PC-3 (cell line): Measurements from ENCODE around the gene OPHN1. TPM values are rescaled to one million over a fixed set of nuclear protein-coding genes. Genes with fewer than 3 reads are reported as not detected.

Source experiments
- ATAC-seq: fragments of 200-7000 bp; cut with Tn5 transposase; 2 replicates; pipeline ENCODE4 v1.9.1; 2020; ENCODE audit warnings: mild to moderate bottlenecking, moderate library complexity
- BruUV-seq: library from RNA; stranded (reverse); fragments of 400-500 nt; replicated peaks from 2 replicates; lab custom pipeline; 2021; lab: Mats Ljungman, UMichigan
- CTCF ChIA-PET: fragments of 300-600 bp; sonication (Branson Sonifier 250); formaldehyde crosslinking; loops from one replicate; lab custom pipeline; 2022; ENCODE audit warnings: antibody characterized with exemption; lab: Charles Lee
- POLR2A ChIA-PET: fragments of 300-600 bp; sonication (Branson Sonifier 250); formaldehyde crosslinking; loops from one replicate; lab custom pipeline; 2022; ENCODE audit warnings: antibody characterized with exemption; ENCODE audit not compliant: unreplicated experiment; lab: Charles Lee
- DNase-seq: peaks from one replicate; pipeline ENCODE4 v3.0.0-alpha.2; 2015
- H2AFZ ChIP-seq: fragments of 300-600 bp; sonication (generic); 2 replicates; pipeline ENCODE4 v1.6.0; 2016; ENCODE audit warnings: antibody characterized with exemption, low read length
- H3F3A ChIP-seq: fragments of 300-600 bp; sonication (generic); one replicate; pipeline ENCODE4 v1.6.0; 2017; ENCODE audit warnings: antibody characterized with exemption, low read length, control low read depth, mild to moderate bottlenecking; ENCODE audit not compliant: unreplicated experiment
- H3K27ac ChIP-seq: fragments of 300-600 bp; sonication (generic); 2 replicates; pipeline ENCODE4 v1.5.1; 2016; ENCODE audit warnings: mild to moderate bottlenecking, low read length
- H3K27me3 ChIP-seq: fragments of 300-600 bp; sonication (generic); 2 replicates; pipeline ENCODE4 v1.6.1; 2016; ENCODE audit warnings: low read length, mixed read lengths
- H3K36me3 ChIP-seq: fragments of 300-600 bp; sonication (generic); 2 replicates; pipeline ENCODE4 v1.6.1; 2016; ENCODE audit warnings: low read depth, mixed run types, low read length, mixed read lengths
- H3K4me1 ChIP-seq: fragments of 300-600 bp; sonication (generic); 2 replicates; pipeline ENCODE4 v1.5.1; 2016; ENCODE audit warnings: low read length; ENCODE audit not compliant: insufficient read depth
- H3K4me2 ChIP-seq: fragments of 300-600 bp; sonication (generic); 2 replicates; pipeline ENCODE4 v1.6.0; 2016; ENCODE audit warnings: low read length
- H3K4me3 ChIP-seq: fragments of 300-600 bp; sonication (generic); 2 replicates; pipeline ENCODE4 v1.5.1; 2016; ENCODE audit warnings: mild to moderate bottlenecking, low read length, mixed read lengths
- H3K79me2 ChIP-seq: fragments of 300-600 bp; sonication (generic); 2 replicates; pipeline ENCODE4 v1.6.1; 2017; ENCODE audit warnings: low read length, mixed read lengths
- H3K9ac ChIP-seq: fragments of 300-600 bp; sonication (generic); 2 replicates; pipeline ENCODE4 v1.6.0; 2016; ENCODE audit warnings: mild to moderate bottlenecking, low read length
- H3K9me2 ChIP-seq: fragments of 300-600 bp; sonication (generic); replicated peaks from 2 replicates; pipeline ENCODE4 v1.6.1; 2016; ENCODE audit warnings: mixed run types, low read length, mixed read lengths
- H3K9me3 ChIP-seq: fragments of 300-600 bp; sonication (generic); 2 replicates; pipeline ENCODE4 v1.6.1; 2016; ENCODE audit warnings: low read length, mixed read lengths
- H4K20me1 ChIP-seq: fragments of 300-600 bp; sonication (generic); 2 replicates; pipeline ENCODE4 v1.6.1; 2016; ENCODE audit warnings: low read length, mixed read lengths
- CTCF ChIP-seq: fragments of 300-600 bp; sonication (generic); conservative IDR thresholded peaks from 2 replicates; pipeline ENCODE4 v1.5.1; 2017; ENCODE audit warnings: antibody characterized with exemption, low read depth, mild to moderate bottlenecking, low read length
- EZH2 ChIP-seq: fragments of 300-600 bp; sonication (generic); IDR thresholded peaks from one replicate; pipeline ENCODE4 v1.6.1; 2017; ENCODE audit warnings: antibody characterized with exemption, mild to moderate bottlenecking, low read length; ENCODE audit not compliant: unreplicated experiment
- EZH2phosphoT487 ChIP-seq: fragments of 300-600 bp; sonication (generic); IDR thresholded peaks from 2 replicates; pipeline ENCODE4 v1.6.1; 2018; ENCODE audit warnings: mild to moderate bottlenecking, antibody characterized with exemption, low read length, borderline replicate concordance
- intact Hi-C: fragments of 100-400 bp; cut with micrococcal nuclease; formaldehyde crosslinking; loops from 2 replicates; pipeline ENCODE4 v1.9.0; 2023
- total RNA-seq: library from RNA; depleted of rRNA; stranded (reverse); fragments of >200 nt; gene quantifications from 2 replicates; pipeline ENCODE4 v1.2.3, GENCODE V29; 2014

OPHN1 gene
- total RNA-seq, 1 experiment from 2014 or later = 6.0 TPM

GRCh38 chrX:68439341-68439740 is 6.0 kb upstream of the OPHN1 start:
- no peak for TF ChIP-seq CTCF
- TF ChIP-seq EZH2 = no peak
- TF ChIP-seq EZH2phosphoT487 = no peak
- no peak overlapping the region for H3K4me2 ChIP-seq
- DNase-seq (no peak), ATAC-seq (no peak)
- no peak overlapping the region for H3K4me3 ChIP-seq
- no peaks in the 10 kb centered on the region for H4K20me1 ChIP-seq
- H3K9me3 ChIP-seq = no peaks in the 10 kb centered on the region
- H2AFZ ChIP-seq = no peak overlapping the region
- H3K9ac ChIP-seq = no peak overlapping the region
- ChIA-PET CTCF (no interaction called here), POLR2A (no interaction called here)
- peaks cover 21% of the 10 kb centered on the region for H3K4me1 ChIP-seq
- no peaks in the 10 kb centered on the region for H3K27me3 ChIP-seq
- no peak overlapping the region for H3K27ac ChIP-seq
- H3K9me2 ChIP-seq = no peaks in the 10 kb centered on the region
- H3K36me3 ChIP-seq = no peaks in the 10 kb centered on the region
- no peaks in the 10 kb centered on the region for H3K79me2 ChIP-seq
- no peaks in the 10 kb centered on the region for H3F3A ChIP-seq
- intact Hi-C loops = no loop called here
- BruUV-seq = no TSS peak

GRCh38 chrX:68438575-68438974 is 5.3 kb upstream of the OPHN1 start:
- H3K4me1 ChIP-seq = peaks cover 23% of the 10 kb centered on the region
- H4K20me1 ChIP-seq = no peaks in the 10 kb centered on the region
- H3K27ac ChIP-seq = no peak overlapping the region
- H3K9ac ChIP-seq = no peak overlapping the region
- ChIA-PET POLR2A (no interaction called here), CTCF (no interaction called here)
- no peak for ATAC-seq
- no peaks in the 10 kb centered on the region for H3F3A ChIP-seq
- no peaks in the 10 kb centered on the region for H3K36me3 ChIP-seq
- no peak overlapping the region for H2AFZ ChIP-seq
- no peak for TF ChIP-seq EZH2
- no peak for TF ChIP-seq EZH2phosphoT487
- no peak for TF ChIP-seq CTCF
- no peaks in the 10 kb centered on the region for H3K27me3 ChIP-seq
- no peak overlapping the region for H3K4me2 ChIP-seq
- peak; percentile 8 for DNase-seq
- H3K4me3 ChIP-seq = no peak overlapping the region
- intact Hi-C loops = no loop called here
- H3K9me3 ChIP-seq = no peaks in the 10 kb centered on the region
- no peaks in the 10 kb centered on the region for H3K79me2 ChIP-seq
- no TSS peak for BruUV-seq
- no peaks in the 10 kb centered on the region for H3K9me2 ChIP-seq

- Histone ChIP-seq H3K4me2 (peak overlapping the region; percentile 85), H3K27me3 (no peaks in the 10 kb centered on the region), H3K36me3 (no peaks in the 10 kb centered on the region), H3K4me3 (peak overlapping the region; percentile 91), H3K9me2 (no peaks in the 10 kb centered on the region), H2AFZ (peak overlapping the region; percentile 98), H3K79me2 (peaks cover 18% of the 10 kb centered on the region), H3F3A (no peaks in the 10 kb centered on the region), H4K20me1 (no peaks in the 10 kb centered on the region), H3K4me1 (peaks cover 27% of the 10 kb centered on the region), H3K9me3 (no peaks in the 10 kb centered on the region), H3K27ac (peak overlapping the region; percentile 84), H3K9ac (peak overlapping the region; percentile 77)
- ChIA-PET POLR2A (interaction anchor here (1.2 kb wide), 1 partner anchor 237 kb away, joined by 10 read pairs; no protein-coding TSS in a partner anchor), CTCF (no interaction called here)
- TF ChIP-seq EZH2phosphoT487 = no peak
- TF ChIP-seq EZH2 = no peak
- no peak for TF ChIP-seq CTCF
- ATAC-seq = no peak
- no TSS peak for BruUV-seq
- intact Hi-C loops = loop anchor here (1.0 to 5.0 kb wide), 3 partner anchors 65 to 237 kb away; partner anchors contain the start of gene YIPF6
- no peak for DNase-seq
Observed at GRCh38 chrX:68433981-68434299, 645 bp upstream of the OPHN1 start.
